Gastrocnemius medialis (tissue), 4 donors: Measurements from ENCODE around the gene HFE. TPM values are rescaled to one million over a fixed set of nuclear protein-coding genes. Genes with fewer than 3 reads are reported as not detected.
"Not testable (repeated sequence)": the region's sequence is repeated elsewhere in the genome, so short reads cannot be mapped to it uniquely, and the experiment has no call there.

Experiments
- ATAC-seq, 2 donors: fragments of 150-250 bp; one replicate each; pipeline ENCODE4 v1.9.1; 2016
- DNase-seq, 2 donors: peaks; one replicate each; pipeline ENCODE4 v3.0.0-alpha.2; 2019
- H3K27ac ChIP-seq, 4 donors: fragments of 200-600 bp; sonication (generic); 1 replicate in 1 of 4; 2 replicates in 3 of 4; pipeline ENCODE4 v1.5.1; 2016 to 2018; ENCODE audit warnings: mild to moderate bottlenecking in 2 of 4, moderate library complexity in 1 of 4
- H3K27me3 ChIP-seq, 3 donors: fragments of 200-600 bp; sonication (generic) in 2 of 3; 1 replicate in 1 of 3; 2 replicates in 2 of 3; pipeline versions ENCODE4 v1.5.1 to v1.6.0; 2016 to 2019; ENCODE audit warnings: mild to moderate bottlenecking in 1 of 3, moderate library complexity in 1 of 3
- H3K36me3 ChIP-seq, 2 donors: fragments of 200-600 bp; sonication (generic) in 1 of 2; one replicate each; pipeline ENCODE4 v1.5.1; 2017 to 2018
- H3K4me1 ChIP-seq, 2 donors: fragments of 200-600 bp; sonication (generic) in 1 of 2; one replicate each; pipeline ENCODE4 v1.5.1; 2016 to 2017; ENCODE audit warnings: mild to moderate bottlenecking in 2 of 2
- H3K4me3 ChIP-seq, 4 donors: fragments of 200-600 bp; sonication (generic) in 3 of 4; 1 replicate in 1 of 4; 2 replicates in 3 of 4; pipeline ENCODE4 v1.5.1; 2016 to 2019; ENCODE audit warnings: mild to moderate bottlenecking in 2 of 4
- H3K9me3 ChIP-seq, 3 donors: fragments of 200-600 bp; sonication (generic) in 2 of 3; 1 replicate in 1 of 3; 2 replicates in 2 of 3; pipeline ENCODE4 v1.5.1; 2016 to 2019
- POLR2A ChIP-seq, 2 donors: fragments of 450-650 bp; IDR thresholded peaks; one replicate each; pipeline ENCODE4 v1.6.1; 2017; ENCODE audit warnings: antibody characterized with exemption in 2 of 2, mild to moderate bottlenecking in 2 of 2, moderate library complexity in 2 of 2
- in situ Hi-C, 4 donors: fragments of 200-750 bp; cut with MboI; loops; one replicate each; pipeline versions ENCODE4 v1.15.0 to v1.8.0; 2017; ENCODE audit warnings: low sequenced_read_pairs in 4 of 4
- intact Hi-C: fragments of 100-400 bp; cut with DNase I; formaldehyde crosslinking; loops from one replicate; pipeline ENCODE4 v1.15.1; 2023; ENCODE audit warnings: low total_unique reads
- total RNA-seq, 4 donors: library from RNA; depleted of rRNA; stranded (reverse); fragments of >200 nt; gene quantifications; one replicate each; pipeline versions ENCODE4 v1.1.0 to v1.2.3, GENCODE V29; 2016
- TF ChIP-seq, protein P1 (sequence below), 5 experiments: fragments of 450-650 bp in 3 of 5; fragments of 200-600 bp in 2 of 5; sonication (generic) in 2 of 5; IDR thresholded peaks in 4 of 5; conservative IDR thresholded peaks in 1 of 5; 1 replicate in 4 of 5; 2 replicates in 1 of 5; pipeline ENCODE4 v1.5.1; 2016 to 2019; ENCODE audit warnings: antibody characterized with exemption in 5 of 5, mild to moderate bottlenecking in 3 of 5, moderate library complexity in 3 of 5

Gene HFE
- total RNA-seq, 4 donors from 2014 or later = 0.10 to 2.0 (median 1.6) TPM

GRCh38 chr6:26048590-26048989 is 38.6 kb upstream of the HFE start:
- DNase-seq = no peak
- no peak overlapping the region for H3K27ac ChIP-seq
- H3K36me3 ChIP-seq = no peaks in the 10 kb centered on the region
- peaks cover 4 to 14% of the 10 kb centered on the region in 2 donors for H3K4me1 ChIP-seq
- intact Hi-C loops = no loop called here
- ATAC-seq = no peak
- TF ChIP-seq POLR2A (IDR thresholded peaks at IDR 0.05) = no peak
- TF ChIP-seq, protein P1, sequence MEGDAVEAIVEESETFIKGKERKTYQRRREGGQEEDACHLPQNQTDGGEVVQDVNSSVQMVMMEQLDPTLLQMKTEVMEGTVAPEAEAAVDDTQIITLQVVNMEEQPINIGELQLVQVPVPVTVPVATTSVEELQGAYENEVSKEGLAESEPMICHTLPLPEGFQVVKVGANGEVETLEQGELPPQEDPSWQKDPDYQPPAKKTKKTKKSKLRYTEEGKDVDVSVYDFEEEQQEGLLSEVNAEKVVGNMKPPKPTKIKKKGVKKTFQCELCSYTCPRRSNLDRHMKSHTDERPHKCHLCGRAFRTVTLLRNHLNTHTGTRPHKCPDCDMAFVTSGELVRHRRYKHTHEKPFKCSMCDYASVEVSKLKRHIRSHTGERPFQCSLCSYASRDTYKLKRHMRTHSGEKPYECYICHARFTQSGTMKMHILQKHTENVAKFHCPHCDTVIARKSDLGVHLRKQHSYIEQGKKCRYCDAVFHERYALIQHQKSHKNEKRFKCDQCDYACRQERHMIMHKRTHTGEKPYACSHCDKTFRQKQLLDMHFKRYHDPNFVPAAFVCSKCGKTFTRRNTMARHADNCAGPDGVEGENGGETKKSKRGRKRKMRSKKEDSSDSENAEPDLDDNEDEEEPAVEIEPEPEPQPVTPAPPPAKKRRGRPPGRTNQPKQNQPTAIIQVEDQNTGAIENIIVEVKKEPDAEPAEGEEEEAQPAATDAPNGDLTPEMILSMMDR (IDR thresholded peaks at IDR 0.05 in 4 of 5, conservative IDR thresholded peaks at IDR 0.05 in 1 of 5) = no peak
- no peak overlapping the region for H3K4me3 ChIP-seq
- in situ Hi-C loops = loop anchor here (10.0 to 25.0 kb wide), 4 partner anchors 66 to 1789 kb away; a partner anchor contains a TSS
- H3K27me3 ChIP-seq = peaks cover 0 to 15% (median 0%) of the 10 kb centered on the region in 3 donors
- H3K9me3 ChIP-seq = no peaks in the 10 kb centered on the region

DNA sequence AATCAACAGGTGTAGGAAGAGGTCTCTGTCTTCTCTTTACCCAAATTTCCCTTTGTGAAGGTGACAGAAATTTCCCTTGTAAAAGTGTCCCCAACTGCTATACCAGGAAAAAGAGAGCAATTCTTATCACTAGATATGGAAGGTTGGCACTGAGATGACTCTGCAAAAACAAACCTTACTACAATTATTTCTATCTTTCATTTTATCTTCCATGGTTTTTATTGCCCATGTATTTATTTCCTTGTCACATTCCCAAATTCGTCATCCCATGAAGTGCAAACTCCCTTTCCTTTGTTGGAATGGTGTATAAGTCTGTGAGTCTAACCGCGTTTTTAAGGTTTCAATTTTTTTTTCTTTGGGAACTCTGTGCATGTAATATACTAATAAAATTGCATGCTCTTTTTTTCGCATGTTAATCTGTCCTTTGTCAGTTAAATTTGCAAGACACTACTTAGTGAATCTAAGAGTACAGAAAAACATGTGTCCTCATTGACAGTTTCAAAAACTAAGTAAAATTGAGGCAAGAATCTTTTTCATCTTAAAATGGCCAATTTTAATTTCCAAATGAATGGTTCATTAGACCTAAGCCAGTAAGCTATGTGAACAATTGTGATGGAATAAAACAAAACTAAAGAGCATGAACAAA is 35.4 kb upstream of the HFE start:
- in situ Hi-C loops (no loop called here), intact Hi-C loops (no loop called here)
- no peak for DNase-seq
- Histone ChIP-seq H3K4me3 (no peak overlapping the region), H3K9me3 (no peaks in the 10 kb centered on the region), H3K4me1 (peaks cover 7 to 10% of the 10 kb centered on the region in 2 donors), H3K36me3 (no peaks in the 10 kb centered on the region), H3K27ac (no peak overlapping the region), H3K27me3 (no peaks in the 10 kb centered on the region)
- TF ChIP-seq, protein P1 (IDR thresholded peaks at IDR 0.05 in 4 of 5, conservative IDR thresholded peaks at IDR 0.05 in 1 of 5) = no peak
- no peak for TF ChIP-seq POLR2A (IDR thresholded peaks at IDR 0.05)
- ATAC-seq = no peak

DNA sequence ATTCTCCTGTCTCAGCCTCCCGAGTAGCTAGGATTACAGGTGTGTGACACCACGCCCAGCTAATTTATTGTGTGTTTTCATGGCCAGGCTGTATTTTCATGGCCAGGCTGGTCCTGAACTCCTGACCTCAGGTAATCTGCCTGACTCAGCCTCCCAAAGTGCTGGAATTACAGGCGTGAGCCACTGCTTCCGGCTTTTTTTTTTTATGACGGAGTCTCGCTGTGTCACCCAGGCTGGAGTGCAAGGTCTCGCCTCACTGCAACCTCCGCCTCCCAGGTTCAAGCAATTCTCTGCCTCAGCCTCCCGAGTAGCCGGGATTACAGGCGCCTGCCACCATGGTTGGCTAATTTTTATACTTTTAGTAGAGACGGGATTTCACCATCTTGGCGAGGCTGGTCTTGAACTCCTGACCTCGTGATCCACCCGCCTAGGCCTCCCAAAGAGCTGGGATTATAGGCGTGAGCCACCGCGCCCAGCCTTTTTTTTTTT is 34.4 kb upstream of the HFE start:
- DNase-seq, H3K9me3 ChIP-seq, intact Hi-C loops, ATAC-seq, H3K36me3 ChIP-seq, H3K27ac ChIP-seq, H3K4me3 ChIP-seq, H3K27me3 ChIP-seq, in situ Hi-C loops: not testable (repeated sequence)
- peaks cover 11 to 15% of the 10 kb centered on the region in 2 donors for H3K4me1 ChIP-seq

DNA sequence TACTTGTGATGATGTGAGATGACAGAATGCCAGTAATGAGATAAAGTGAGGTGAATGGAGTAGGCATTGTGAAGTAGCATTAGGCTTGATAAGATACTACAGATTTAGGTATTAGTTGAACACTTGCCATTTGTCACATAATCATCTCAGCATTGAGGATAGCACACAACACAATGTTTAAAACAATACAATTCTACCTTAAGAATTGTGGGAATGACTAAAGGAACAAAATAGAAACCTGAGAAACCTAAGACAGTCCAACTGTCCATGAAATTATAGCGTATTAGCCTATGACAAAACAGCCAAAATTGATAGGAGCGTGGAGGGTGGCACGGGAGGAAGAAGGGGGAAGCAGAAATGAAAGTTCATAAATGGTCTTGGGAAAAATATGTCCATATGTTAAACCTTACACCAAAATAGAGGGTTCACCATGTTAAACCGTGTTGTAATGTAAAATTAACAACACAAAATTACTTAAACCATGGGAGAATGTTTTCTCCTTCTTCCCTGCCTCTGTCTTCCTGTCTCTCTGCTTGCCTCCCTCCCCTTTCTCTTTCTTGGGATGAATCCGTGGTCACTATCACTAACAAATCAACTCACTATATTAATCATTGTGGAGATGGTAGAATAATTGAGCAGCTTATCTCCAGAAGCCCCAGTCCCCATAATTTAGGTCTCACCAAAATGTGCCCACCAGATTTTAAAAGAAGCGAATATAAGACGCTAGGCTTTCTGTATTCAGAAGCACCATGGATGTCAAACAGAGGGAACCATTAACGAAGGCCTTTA is 33.0 kb upstream of the HFE start:
- H3K4me3 ChIP-seq = peak overlapping the region; percentile 73 to 87 (median 82)
- ATAC-seq (no peak), DNase-seq (no peak)
- H3K27ac ChIP-seq = peak overlapping the region; percentile 87 to 96 (median 90)
- H3K36me3 ChIP-seq = no peaks in the 10 kb centered on the region
- H3K9me3 ChIP-seq = no peaks in the 10 kb centered on the region
- TF ChIP-seq, protein P1 (IDR thresholded peaks at IDR 0.05 in 4 of 5, conservative IDR thresholded peaks at IDR 0.05 in 1 of 5) = no peak
- no peak for TF ChIP-seq POLR2A (IDR thresholded peaks at IDR 0.05)
- no peaks in the 10 kb centered on the region for H3K27me3 ChIP-seq
- in situ Hi-C loops (no loop called here), intact Hi-C loops (loop anchor here (2.0 kb wide), 1 partner anchor 231 kb away; a partner anchor contains a TSS)
- peaks cover 11 to 15% of the 10 kb centered on the region in 2 donors for H3K4me1 ChIP-seq
